GM18861 (cell line): Measurements from ENCODE around the gene RTN4.
"Not testable (repeated sequence)": the region's sequence is repeated elsewhere in the genome, so short reads cannot be mapped to it uniquely, and the experiment has no call there.

Experiments
- ATAC-seq: cut with Tn5 transposase; IDR thresholded peaks from one replicate; pipeline ENCODE4 v1.9.1; 2021; ENCODE audit not compliant: unreplicated experiment

RTN4 gene

GRCh38 chr2:55050100-55050994 is at the start of gene RTN4:
TSS of gene RTN4 (minus strand) at chr2:55050451. CDS start at chr2:55050300, 151 bp downstream.
- peak; percentile 60 for ATAC-seq

- no peak for ATAC-seq
These were observed 49.2 kb upstream of the RTN4 start for GRCh38 chr2:55099493-55099877.

- ATAC-seq: no peak
These were observed 47.5 kb upstream of the RTN4 start for GRCh38 chr2:55097461-55098410.

GRCh38 chr2:55097082-55097460 is 46.8 kb upstream of the RTN4 start:
- no peak for ATAC-seq

- ATAC-seq: no peak
These were observed 46.3 kb upstream of the RTN4 start for GRCh38 chr2:55096586-55096985.

- ATAC-seq: no peak
These were observed 43.1 kb upstream of the RTN4 start for GRCh38 chr2:55093381-55093780.

GRCh38 chr2:55092439-55092838 is 42.2 kb upstream of the RTN4 start:
- ATAC-seq: no peak

GRCh38 chr2:55091681-55092080 is 41.4 kb upstream of the RTN4 start:
- not testable (repeated sequence) for ATAC-seq

- ATAC-seq: no peak
These were observed 40.5 kb upstream of the RTN4 start for GRCh38 chr2:55090702-55091101.

GRCh38 chr2:55089726-55090125 is 39.5 kb upstream of the RTN4 start:
- ATAC-seq: no peak

GRCh38 chr2:55088400-55088799 is 38.1 kb upstream of the RTN4 start:
- ATAC-seq: no peak

GRCh38 chr2:55087936-55088335 is 37.7 kb upstream of the RTN4 start:
- no peak for ATAC-seq

- ATAC-seq: no peak
These were observed 37.2 kb upstream of the RTN4 start for GRCh38 chr2:55087501-55087900.

GRCh38 chr2:55085113-55086040 is 35.1 kb upstream of the RTN4 start:
- no peak for ATAC-seq

- ATAC-seq: no peak
These were observed 34.4 kb upstream of the RTN4 start for GRCh38 chr2:55084641-55085040.

GRCh38 chr2:55080204-55080738 is 30.0 kb upstream of the RTN4 start:
- ATAC-seq: no peak

- ATAC-seq: no peak
These were observed 28.7 kb upstream of the RTN4 start for GRCh38 chr2:55078956-55079355.

- ATAC-seq: no peak
These were observed 26.5 kb upstream of the RTN4 start for GRCh38 chr2:55076721-55077120.

GRCh38 chr2:55076019-55076418 is 25.8 kb upstream of the RTN4 start:
- not testable (repeated sequence) for ATAC-seq
